ENCODE measurements around the gene CHAC2.
"Not testable (repeated sequence)": the region's sequence is repeated elsewhere in the genome, so short reads cannot be mapped to it uniquely, and the experiment has no call there.

The CHAC2 gene

DNA sequence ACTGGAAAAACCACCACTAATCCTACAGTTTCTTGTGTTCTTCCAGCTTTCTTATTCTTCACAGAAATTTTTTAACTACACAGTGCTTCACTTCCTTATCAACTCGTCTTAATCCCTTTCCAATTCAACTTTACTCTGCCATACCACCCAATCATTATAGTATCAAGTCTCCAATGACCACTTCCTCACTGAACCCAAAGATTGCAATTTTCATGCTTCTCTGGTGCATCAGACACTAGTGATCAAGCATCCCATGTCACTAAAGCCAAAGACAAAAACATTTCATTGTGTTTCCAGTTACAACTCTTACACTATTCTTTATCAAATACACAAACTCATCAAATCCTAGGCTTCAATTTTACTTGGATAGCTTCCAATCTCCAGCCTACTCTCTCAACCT lies 9.5 kb downstream of the CHAC2 start:
- in situ Hi-C loops (cut with MboI; ENCODE audit: low sequenced_read_pairs) = no loop called here

GRCh38 chr2:53778536-53779162 lies 11.0 kb downstream of the CHAC2 start:
- in situ Hi-C loops (cut with MboI; ENCODE audit: low sequenced_read_pairs) = no loop called here

- in situ Hi-C loops (cut with MboI; ENCODE audit: low sequenced_read_pairs) = no loop called here
Observed at GRCh38 chr2:53780056-53780455, 12.5 kb downstream of the CHAC2 start.

GRCh38 chr2:53782676-53783075 lies 15.1 kb downstream of the CHAC2 start:
- in situ Hi-C loops (cut with MboI; ENCODE audit: low sequenced_read_pairs) = no loop called here

GRCh38 chr2:53784436-53784835 lies 16.8 kb downstream of the CHAC2 start:
- in situ Hi-C loops (cut with MboI; ENCODE audit: low sequenced_read_pairs) = no loop called here

DNA sequence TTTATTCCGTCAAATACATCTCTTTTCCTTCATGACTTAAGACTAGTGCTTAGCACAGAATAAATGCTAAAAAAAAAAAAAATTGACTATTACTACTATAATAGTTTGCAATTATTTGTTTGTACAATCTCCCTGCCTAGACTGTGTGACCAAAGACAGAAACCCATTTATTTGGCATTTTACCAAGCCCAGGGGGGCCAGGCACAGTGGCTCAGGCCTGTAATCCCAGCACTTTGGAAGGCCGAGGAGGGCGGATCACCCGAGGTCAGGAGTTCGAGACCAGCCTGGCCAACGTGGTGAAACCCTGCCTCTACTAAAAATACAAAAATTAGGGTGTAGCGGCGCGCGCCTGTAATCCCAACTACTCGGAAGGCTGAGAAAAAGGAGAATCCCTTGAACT lies 17.8 kb downstream of the CHAC2 start:
- in situ Hi-C loops (cut with MboI; ENCODE audit: low sequenced_read_pairs) = no loop called here

DNA sequence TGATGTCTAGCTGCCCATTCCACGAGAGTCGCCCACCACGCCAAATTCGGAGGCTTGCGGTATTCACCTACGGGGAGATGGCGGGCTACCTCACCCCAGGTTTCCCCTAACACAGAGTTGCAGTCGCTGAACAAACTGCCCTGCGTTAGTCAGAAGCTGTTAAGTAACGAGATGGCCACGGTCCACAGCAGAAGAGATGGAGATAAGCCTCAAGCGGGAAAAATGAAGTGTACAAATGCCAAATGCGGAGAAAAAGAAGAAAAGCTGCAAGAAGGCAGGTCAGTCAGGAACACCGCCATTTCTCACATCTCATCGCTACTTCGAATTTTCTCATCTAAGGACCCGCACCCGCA lies 18.7 kb downstream of the CHAC2 start:
- in situ Hi-C loops (cut with MboI; ENCODE audit: low sequenced_read_pairs) = no loop called here

DNA sequence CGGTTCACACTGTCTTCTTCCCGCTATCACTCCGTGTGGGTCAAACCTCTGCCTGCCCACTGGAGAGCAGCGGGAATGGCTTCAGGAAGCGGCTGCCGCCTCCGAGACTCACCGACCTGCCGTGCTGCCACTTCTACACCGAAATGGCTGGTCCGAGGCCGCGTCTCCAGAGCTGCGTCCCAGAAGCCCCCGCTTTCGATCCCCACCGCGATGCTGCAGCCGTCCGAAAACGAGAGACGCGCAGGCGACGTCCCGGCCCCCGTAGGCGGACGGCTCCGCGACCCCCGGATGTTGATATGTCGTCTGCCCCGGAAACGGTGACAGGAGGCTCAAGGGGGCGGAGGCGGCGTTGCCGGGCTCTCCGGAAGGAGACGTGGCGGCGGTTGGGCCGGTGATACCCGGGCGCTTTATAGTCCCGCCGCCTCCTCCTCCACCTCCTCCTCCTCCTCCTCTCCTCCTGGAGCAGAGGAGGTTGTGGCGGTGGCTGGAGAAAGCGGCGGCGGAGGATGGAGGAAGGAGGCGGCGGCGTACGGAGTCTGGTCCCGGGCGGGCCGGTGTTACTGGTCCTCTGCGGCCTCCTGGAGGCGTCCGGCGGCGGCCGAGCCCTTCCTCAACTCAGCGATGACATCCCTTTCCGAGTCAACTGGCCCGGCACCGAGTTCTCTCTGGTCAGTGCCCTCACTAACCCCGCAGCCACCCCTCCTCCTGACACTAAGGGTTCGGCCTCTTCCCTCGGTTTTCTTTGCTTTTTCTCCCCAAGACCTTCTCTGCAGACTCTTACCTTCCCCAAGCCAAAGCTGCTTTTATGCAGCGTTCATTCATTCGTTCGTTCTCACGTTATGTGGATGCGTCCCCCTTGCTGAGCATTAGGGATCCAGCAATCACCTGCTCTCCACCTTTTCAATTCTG lies 19.4 kb downstream of the CHAC2 start, which contains the start of the genes ASB3 and ERLEC1:
TSS of gene ASB3 (minus strand) at position 249 of the 909 bp plus-strand sequence. CDS start 21,381 bp downstream, outside the sequence.
TSS of gene ERLEC1 (plus strand) at position 340 of the 909 bp plus-strand sequence. CDS start at position 507, 167 bp downstream.
- in situ Hi-C loops (cut with MboI; ENCODE audit: low sequenced_read_pairs) = no loop called here

- in situ Hi-C loops (cut with MboI; ENCODE audit: low sequenced_read_pairs) = no loop called here
Observed at GRCh38 chr2:53787614-53788289, 20.1 kb downstream of the CHAC2 start.

- in situ Hi-C loops (cut with MboI; ENCODE audit: low sequenced_read_pairs) = no loop called here
Observed at GRCh38 chr2:53793261-53793660, 25.7 kb downstream of the CHAC2 start.

DNA sequence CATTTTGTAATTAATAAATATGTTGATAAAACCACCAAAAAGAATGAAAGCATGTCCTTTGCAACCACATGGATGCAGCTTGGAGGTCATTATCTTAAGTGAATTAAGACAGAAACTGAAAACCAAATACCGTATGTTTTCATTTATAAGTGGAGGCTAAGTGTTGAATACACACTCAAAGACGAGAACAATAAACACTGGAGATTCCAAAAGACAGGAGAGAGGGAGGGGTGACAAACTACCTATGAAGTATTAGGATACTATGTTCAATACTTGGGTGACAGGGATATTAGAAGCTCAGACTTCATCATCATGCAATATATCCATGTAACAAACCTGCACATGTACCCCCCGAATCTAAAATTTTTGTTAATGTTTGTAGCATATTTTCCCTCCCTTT lies 26.2 kb downstream of the CHAC2 start:
- in situ Hi-C loops (cut with MboI; ENCODE audit: low sequenced_read_pairs) = no loop called here

GRCh38 chr2:53801547-53801946 lies 33.9 kb downstream of the CHAC2 start:
- in situ Hi-C loops (cut with MboI; ENCODE audit: low sequenced_read_pairs) = no loop called here

GRCh38 chr2:53802617-53803151 lies 35.1 kb downstream of the CHAC2 start:
- in situ Hi-C loops (cut with MboI; ENCODE audit: low sequenced_read_pairs) = no loop called here

- in situ Hi-C loops (cut with MboI; ENCODE audit: low sequenced_read_pairs) = no loop called here
Observed at GRCh38 chr2:53811601-53812000, 44.0 kb downstream of the CHAC2 start.

GRCh38 chr2:53813151-53813550 lies 45.5 kb downstream of the CHAC2 start:
- in situ Hi-C loops (cut with MboI; ENCODE audit: low sequenced_read_pairs) = no loop called here

GRCh38 chr2:53818854-53819435 lies 51.3 kb downstream of the CHAC2 start:
- in situ Hi-C loops (cut with MboI; ENCODE audit: low sequenced_read_pairs) = no loop called here

DNA sequence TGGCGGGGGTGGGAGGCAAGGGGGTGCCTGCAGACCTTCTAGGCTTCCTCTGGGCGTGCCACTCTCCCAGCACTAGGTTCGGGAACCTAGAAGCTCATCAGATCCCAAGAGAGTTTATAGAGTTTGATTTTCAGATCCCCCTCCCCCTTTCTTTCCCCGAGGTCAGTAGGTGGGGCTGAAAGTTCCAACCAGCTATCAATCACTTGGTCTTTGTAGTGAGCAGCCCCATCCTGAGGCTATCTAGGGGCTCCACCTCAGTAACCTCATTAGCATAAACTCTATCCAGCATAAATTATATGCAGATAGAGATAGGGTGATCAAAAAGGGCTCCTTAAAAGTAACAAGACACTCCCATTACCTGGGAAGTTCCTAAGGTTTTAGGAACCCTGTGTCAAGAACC lies 52.0 kb downstream of the CHAC2 start:
- in situ Hi-C loops (cut with MboI; ENCODE audit: low sequenced_read_pairs) = no loop called here

GRCh38 chr2:53820048-53820447 lies 52.4 kb downstream of the CHAC2 start:
- in situ Hi-C loops (cut with MboI; ENCODE audit: low sequenced_read_pairs) = no loop called here

- in situ Hi-C loops (cut with MboI; ENCODE audit: low sequenced_read_pairs) = no loop called here
Observed at GRCh38 chr2:53820711-53821110, 53.1 kb downstream of the CHAC2 start.

- in situ Hi-C loops (cut with MboI; ENCODE audit: low sequenced_read_pairs) = no loop called here
Observed at GRCh38 chr2:53821810-53822209, 54.2 kb downstream of the CHAC2 start.

DNA sequence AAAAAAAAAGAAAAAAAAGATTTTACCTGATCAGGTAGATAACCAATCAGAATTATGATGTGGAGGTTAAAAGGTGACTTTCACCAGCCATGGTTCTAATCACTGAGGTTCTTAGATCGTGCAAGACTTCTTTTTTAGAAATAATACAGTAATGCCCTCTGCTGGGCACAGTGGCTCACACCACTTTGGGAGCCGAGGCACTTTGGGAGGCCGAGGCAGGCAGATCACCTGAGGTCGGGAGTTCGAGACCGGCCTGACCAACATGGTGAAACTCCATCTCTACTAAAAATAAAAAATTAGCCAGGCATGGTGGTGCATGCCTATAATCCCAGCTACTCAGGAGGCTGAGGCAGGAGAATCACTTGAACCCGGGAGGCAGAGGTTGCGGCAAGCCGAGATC lies 56.0 kb downstream of the CHAC2 start:
- in situ Hi-C loops (cut with MboI; ENCODE audit: low sequenced_read_pairs) = not testable (repeated sequence)
